C4-2B (cell line): ENCODE results near the gene COQ2.

Source experiments
- ZFX ChIP-seq: fragments of 450-650 bp; IDR thresholded peaks from 2 replicates; pipeline ENCODE4 v1.6.1; 2017
- TF ChIP-seq, protein P1 (sequence below): fragments of 450-650 bp; conservative IDR thresholded peaks from 2 replicates; pipeline ENCODE4 v1.5.1; 2017; ENCODE audit warnings: mild to moderate bottlenecking

DNA sequence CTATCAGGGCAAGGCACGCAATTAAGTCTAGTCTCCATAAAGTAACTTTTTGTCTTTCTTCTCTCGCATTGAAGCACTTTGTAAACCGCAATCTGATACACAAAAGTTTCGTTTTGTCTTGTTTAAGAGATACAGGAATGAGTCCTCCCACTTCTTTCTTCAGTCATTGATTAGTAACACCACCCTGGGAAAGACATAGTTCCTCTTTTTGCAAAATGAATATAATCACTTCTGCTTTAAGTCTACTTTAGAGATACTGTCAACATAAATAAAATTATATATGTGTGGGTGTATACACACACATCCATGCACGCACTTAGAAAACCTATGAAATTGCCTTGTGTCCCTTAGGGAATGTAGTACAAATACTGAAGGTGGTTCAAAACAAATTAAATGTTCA lies 11.7 kb downstream of the COQ2 start:
- TF ChIP-seq, protein P1, sequence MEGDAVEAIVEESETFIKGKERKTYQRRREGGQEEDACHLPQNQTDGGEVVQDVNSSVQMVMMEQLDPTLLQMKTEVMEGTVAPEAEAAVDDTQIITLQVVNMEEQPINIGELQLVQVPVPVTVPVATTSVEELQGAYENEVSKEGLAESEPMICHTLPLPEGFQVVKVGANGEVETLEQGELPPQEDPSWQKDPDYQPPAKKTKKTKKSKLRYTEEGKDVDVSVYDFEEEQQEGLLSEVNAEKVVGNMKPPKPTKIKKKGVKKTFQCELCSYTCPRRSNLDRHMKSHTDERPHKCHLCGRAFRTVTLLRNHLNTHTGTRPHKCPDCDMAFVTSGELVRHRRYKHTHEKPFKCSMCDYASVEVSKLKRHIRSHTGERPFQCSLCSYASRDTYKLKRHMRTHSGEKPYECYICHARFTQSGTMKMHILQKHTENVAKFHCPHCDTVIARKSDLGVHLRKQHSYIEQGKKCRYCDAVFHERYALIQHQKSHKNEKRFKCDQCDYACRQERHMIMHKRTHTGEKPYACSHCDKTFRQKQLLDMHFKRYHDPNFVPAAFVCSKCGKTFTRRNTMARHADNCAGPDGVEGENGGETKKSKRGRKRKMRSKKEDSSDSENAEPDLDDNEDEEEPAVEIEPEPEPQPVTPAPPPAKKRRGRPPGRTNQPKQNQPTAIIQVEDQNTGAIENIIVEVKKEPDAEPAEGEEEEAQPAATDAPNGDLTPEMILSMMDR = no peak
- no peak for TF ChIP-seq ZFX
